ENCODE measurements around the gene HM13.
"Not testable (repeated sequence)": the region's sequence is repeated elsewhere in the genome, so short reads cannot be mapped to it uniquely, and the experiment has no call there.

- TF ChIP-seq, protein P1, sequence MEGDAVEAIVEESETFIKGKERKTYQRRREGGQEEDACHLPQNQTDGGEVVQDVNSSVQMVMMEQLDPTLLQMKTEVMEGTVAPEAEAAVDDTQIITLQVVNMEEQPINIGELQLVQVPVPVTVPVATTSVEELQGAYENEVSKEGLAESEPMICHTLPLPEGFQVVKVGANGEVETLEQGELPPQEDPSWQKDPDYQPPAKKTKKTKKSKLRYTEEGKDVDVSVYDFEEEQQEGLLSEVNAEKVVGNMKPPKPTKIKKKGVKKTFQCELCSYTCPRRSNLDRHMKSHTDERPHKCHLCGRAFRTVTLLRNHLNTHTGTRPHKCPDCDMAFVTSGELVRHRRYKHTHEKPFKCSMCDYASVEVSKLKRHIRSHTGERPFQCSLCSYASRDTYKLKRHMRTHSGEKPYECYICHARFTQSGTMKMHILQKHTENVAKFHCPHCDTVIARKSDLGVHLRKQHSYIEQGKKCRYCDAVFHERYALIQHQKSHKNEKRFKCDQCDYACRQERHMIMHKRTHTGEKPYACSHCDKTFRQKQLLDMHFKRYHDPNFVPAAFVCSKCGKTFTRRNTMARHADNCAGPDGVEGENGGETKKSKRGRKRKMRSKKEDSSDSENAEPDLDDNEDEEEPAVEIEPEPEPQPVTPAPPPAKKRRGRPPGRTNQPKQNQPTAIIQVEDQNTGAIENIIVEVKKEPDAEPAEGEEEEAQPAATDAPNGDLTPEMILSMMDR (IDR thresholded peaks at IDR 0.05), result not testable (repeated sequence)
- TF ChIP-seq POLR2AphosphoS5 (IDR thresholded peaks at IDR 0.05), result not testable (repeated sequence)
Measured at GRCh38 chr20:31579941-31580651, 65.9 kb downstream of the HM13 start.
